K562 (cell line): Measurements from ENCODE around the gene DDX20. TPM values are rescaled to one million over a fixed set of nuclear protein-coding genes. Genes with fewer than 3 reads are reported as not detected.
A peak's percentile ranks its signal among the peaks of the same experiment; 100 is the strongest.

Source experiments
- ATF3 ChIP-seq, 2 experiments: fragments of 450-650 bp in 1 of 2; sonication (generic) in 1 of 2; formaldehyde crosslinking in 1 of 2; IDR thresholded peaks in 1 of 2; conservative IDR thresholded peaks in 1 of 2; 2 replicates each; pipeline versions ENCODE4 v1.6.1 to v1.8.1; 2016 to 2023; ENCODE audit warnings: mild to moderate bottlenecking in 2 of 2, moderate library complexity in 2 of 2, inconsistent platforms in 1 of 2, missing genetic modification reagents in 1 of 2
- ATF7 ChIP-seq: fragments of 450-650 bp; IDR thresholded peaks from 2 replicates; pipeline ENCODE4 v1.7.1; 2014; ENCODE audit warnings: mild to moderate bottlenecking, moderate library complexity
- CBX1 ChIP-seq: sonication (generic); IDR thresholded peaks from 2 replicates; pipeline ENCODE4 v1.6.1; 2016; ENCODE audit warnings: antibody characterized with exemption, low read depth, mild to moderate bottlenecking
- CBX3 ChIP-seq, 2 experiments: IDR thresholded peaks; 1 replicate in 1 of 2; 2 replicates in 1 of 2; pipeline ENCODE4 v1.6.1; 2012; ENCODE audit warnings: inconsistent platforms in 2 of 2, low read length in 2 of 2, borderline replicate concordance in 1 of 2, control low read depth in 1 of 2
- CREM ChIP-seq: IDR thresholded peaks from 2 replicates; pipeline ENCODE4 v1.6.1; 2014; ENCODE audit warnings: antibody characterized with exemption, low read depth
- HSF4 ChIP-seq: fragments of 250-450 bp; sonication (Bioruptor Pico); IDR thresholded peaks from 2 replicates; pipeline ENCODE4 v2.1.2; 2022; ENCODE audit warnings: mild to moderate bottlenecking, moderate library complexity, borderline replicate concordance
- JUN ChIP-seq, 2 experiments: sonication (generic) in 1 of 2; formaldehyde crosslinking in 1 of 2; IDR thresholded peaks; 2 replicates each; pipeline versions ENCODE4 v1.6.1 to v1.8.0; 2012 to 2022; ENCODE audit warnings: borderline replicate concordance in 2 of 2, mild to moderate bottlenecking in 2 of 2, improper control_type of control experiment in 1 of 2, low read depth in 1 of 2, low read length in 1 of 2, missing genetic modification reagents in 1 of 2
- L3MBTL2 ChIP-seq: fragments of 450-650 bp; IDR thresholded peaks from 2 replicates; pipeline ENCODE4 v1.6.1; 2016; ENCODE audit warnings: mild to moderate bottlenecking, moderate library complexity
- MAFK ChIP-seq: IDR thresholded peaks from 2 replicates; pipeline ENCODE4 v1.6.1; 2011; ENCODE audit warnings: low read length, improper control_type of control experiment
- MNT ChIP-seq, 2 experiments: fragments of 450-650 bp; conservative IDR thresholded peaks; 2 replicates each; pipeline ENCODE4 v1.6.1; 2017; ENCODE audit warnings: mild to moderate bottlenecking in 2 of 2, moderate library complexity in 2 of 2
- MTA3 ChIP-seq: fragments of 450-650 bp; formaldehyde crosslinking; IDR thresholded peaks from 2 replicates; pipeline ENCODE4 v1.6.1; 2017; ENCODE audit warnings: mild to moderate bottlenecking, borderline replicate concordance
- NBN ChIP-seq: fragments of 450-650 bp; IDR thresholded peaks from 2 replicates; pipeline ENCODE4 v1.6.1; 2016; ENCODE audit warnings: low read depth, mild to moderate bottlenecking
- NR2F6 ChIP-seq: fragments of 450-650 bp; formaldehyde crosslinking; IDR thresholded peaks from 2 replicates; pipeline ENCODE4 v1.4.0; 2020; ENCODE audit warnings: mild to moderate bottlenecking
- NR4A1 ChIP-seq, 2 experiments: fragments of 250-450 bp in 1 of 2; fragments of 450-650 bp in 1 of 2; sonication (Bioruptor Pico) in 1 of 2; IDR thresholded peaks; 2 replicates each; pipeline versions ENCODE4 v1.4.0 to v1.6.1; 2016 to 2020; ENCODE audit warnings: mild to moderate bottlenecking in 2 of 2, missing compliant biosample characterization in 1 of 2, missing genetic modification characterization in 1 of 2, moderate library complexity in 1 of 2
- PHB2 ChIP-seq: fragments of 450-650 bp; IDR thresholded peaks from 2 replicates; pipeline ENCODE4 v1.6.1; 2017; ENCODE audit warnings: low read depth
- RFX1 ChIP-seq: fragments of 450-650 bp; IDR thresholded peaks from 2 replicates; pipeline ENCODE4 v1.6.1; 2016; ENCODE audit warnings: mild to moderate bottlenecking, moderate library complexity
- SMAD4 ChIP-seq: fragments of 250-450 bp; sonication (Bioruptor Pico); conservative IDR thresholded peaks from 2 replicates; pipeline ENCODE4 v1.8.0; 2021; ENCODE audit warnings: inconsistent platforms, mild to moderate bottlenecking, moderate library complexity
- SMARCA5 ChIP-seq: fragments of 450-650 bp; IDR thresholded peaks from 2 replicates; pipeline ENCODE4 v1.6.1; 2016
- TEAD4 ChIP-seq, 2 experiments: sonication (generic) in 1 of 2; formaldehyde crosslinking in 1 of 2; IDR thresholded peaks; 2 replicates each; pipeline versions ENCODE4 v1.6.1 to v1.8.0; 2012 to 2022; ENCODE audit warnings: borderline replicate concordance in 1 of 2, inconsistent platforms in 1 of 2, low read length in 1 of 2, mild to moderate bottlenecking in 1 of 2, missing genetic modification reagents in 1 of 2
- ZMIZ1 ChIP-seq, 2 experiments: fragments of 150-350 bp in 1 of 2; IDR thresholded peaks; 2 replicates each; pipeline ENCODE4 v1.6.1; 2012 to 2016; ENCODE audit warnings: low read depth in 2 of 2, low read length in 2 of 2, mild to moderate bottlenecking in 1 of 2, moderate library complexity in 1 of 2
- ZNF316 ChIP-seq: fragments of 450-650 bp; IDR thresholded peaks from 2 replicates; pipeline ENCODE4 v1.6.1; 2016
- ZNF431 ChIP-seq: sonication (generic); formaldehyde crosslinking; IDR thresholded peaks from 2 replicates; pipeline ENCODE4 v1.8.0; 2022; ENCODE audit warnings: mild to moderate bottlenecking, missing genetic modification reagents
- polyA plus RNA-seq, 8 experiments: library from polyadenylated mRNA; depleted of rRNA in 4 of 8; stranded (reverse) in 5 of 8; unstranded in 3 of 8; fragments of >200 nt; fragmentation: Nextera tagmentation in 2 of 8; fragmentation: Illumina TruSeq in 1 of 8; extraction: Ambion mirVana in 2 of 8; extraction: Trizol in 1 of 8; gene quantifications; 2 replicates each; pipeline versions ENCODE4 v1.2.1 to v1.2.3, GENCODE V29; 2011 to 2014; ENCODE audit warnings: inconsistent platforms in 1 of 8, missing spikeins in 1 of 8
- total RNA-seq, 7 experiments: library from RNA; depleted of rRNA in 6 of 7; stranded (reverse); fragments of >200 nt in 6 of 7; fragmentation: Illumina TruSeq in 2 of 7; extraction: Trizol in 2 of 7; gene quantifications; 2 replicates each; pipeline versions ENCODE4 v1.2.1 to v1.2.3, GENCODE V29; 2011 to 2021; ENCODE audit warnings: low replicate concordance in 1 of 7

DDX20 gene
- total and polyA plus RNA-seq, 9 of the 15 experiments (the other 6 are each of a cell fraction or from before 2014, with no cell fraction given) = 8.3 to 33.4 (median 24.5) TPM

- TF ChIP-seq ZMIZ1 (IDR thresholded peaks at IDR 0.05; ENCODE audit: low read depth in 2 of 2, low read length in 2 of 2) = 0 out of 4 replicates have a peak, but pooled peaks of 1 of the 2 experiments have one; percentile 12
- TF ChIP-seq ZNF316 = no peak
- peak; percentile 92; the same call in 1 of the 2 replicates for TF ChIP-seq CBX1
- TF ChIP-seq PHB2 = no peak
- TF ChIP-seq RFX1 = peak; percentile 47; the same call in 1 of the 2 replicates
- TF ChIP-seq MNT (conservative IDR thresholded peaks at IDR 0.05) = peak in 1 of 2 experiments; percentile 27; a peak in 1 of 4 replicates
- 0 out of 2 replicates have a peak, but pooled peaks have one; percentile 27 for TF ChIP-seq L3MBTL2
- no peak for TF ChIP-seq HSF4 (CRISPR knock-in tag)
- peak; percentile 41; the same call in 1 of the 2 replicates for TF ChIP-seq JUN (IDR thresholded peaks at IDR 0.05; ENCODE audit: borderline replicate concordance, low read depth, low read length)
- no peak for TF ChIP-seq JUN (CRISPR knock-in tag; IDR thresholded peaks at IDR 0.05; ENCODE audit: borderline replicate concordance)
- peak; percentile 65 for TF ChIP-seq TEAD4 (IDR thresholded peaks at IDR 0.05; ENCODE audit: low read length)
- TF ChIP-seq TEAD4 (CRISPR knock-in tag; IDR thresholded peaks at IDR 0.05; ENCODE audit: borderline replicate concordance) = no peak
- peak; percentile 100 for TF ChIP-seq SMARCA5
- TF ChIP-seq NR4A1 (CRISPR knock-in tag; IDR thresholded peaks at IDR 0.05) = no peak
- TF ChIP-seq NR4A1 (tag; IDR thresholded peaks at IDR 0.05) = peak; percentile 38; the same call in 1 of the 2 replicates
- TF ChIP-seq CBX3 (IDR thresholded peaks at IDR 0.05; ENCODE audit: borderline replicate concordance in 1 of 2, low read length in 2 of 2) = peak in 1 of 2 experiments; percentile 92; a peak in 1 of 3 replicates
- TF ChIP-seq SMAD4 = 0 out of 2 replicates have a peak, but pooled peaks have one; percentile 43
- TF ChIP-seq ATF7 = peak; percentile 65; the same call in 1 of the 2 replicates
- TF ChIP-seq ATF3 (IDR thresholded peaks at IDR 0.05) = peak; percentile 41; the same call in 1 of the 2 replicates
- no peak for TF ChIP-seq ATF3 (CRISPR knock-in tag; conservative IDR thresholded peaks at IDR 0.05)
- TF ChIP-seq NR2F6 = no peak
- peak; percentile 84 for TF ChIP-seq NBN
- peak; percentile 19; the same call in 1 of the 2 replicates for TF ChIP-seq ZNF431 (CRISPR knock-in tag)
- TF ChIP-seq CREM = peak; percentile 77
- 0 out of 2 replicates have a peak, but pooled peaks have one; percentile 63 for TF ChIP-seq MTA3
- peak; percentile 17 for TF ChIP-seq MAFK
Observed at GRCh38 chr1:111747282-111747734, 8.4 kb upstream of the DDX20 start (continued).
